ENCODE data around the gene TMEM131L. TPM values are rescaled to one million over a fixed set of nuclear protein-coding genes. Genes with fewer than 3 reads are reported as not detected.
"Not testable (repeated sequence)": the region's sequence is repeated elsewhere in the genome, so short reads cannot be mapped to it uniquely, and the experiment has no call there.

TMEM131L gene
- total and polyA plus RNA-seq, 9 donors: 3.6 to 18.4 (median 10.7) TPM

- intact Hi-C loops (cut with DNase I): no loop called here
- Histone ChIP-seq H3K27ac (no peak overlapping the region), H3K9me3 (no peaks in the 10 kb centered on the region), H3K4me1 (ENCODE audit: insufficient read depth) (no peaks in the 10 kb centered on the region), H3K4me3 (no peak overlapping the region), H3K36me3 (no peaks in the 10 kb centered on the region), H3K27me3 (no peaks in the 10 kb centered on the region)
- 71 to 80% (median 77%) methylated on average over 3 of the region's 3 CpGs for WGBS, 3 donors
- DNase-seq: no peak
- no peak for TF ChIP-seq POLR2A (IDR thresholded peaks at IDR 0.05)
- no peak for TF ChIP-seq EP300 (IDR thresholded peaks at IDR 0.05)
- TF ChIP-seq CTCF (IDR thresholded peaks at IDR 0.05): no peak
Measured at GRCh38 chr4:153603835-153604234, 137.7 kb downstream of the TMEM131L start.

- H3K27me3 ChIP-seq; H3K4me1 ChIP-seq (ENCODE audit: insufficient read depth); H3K9me3 ChIP-seq; intact Hi-C loops (cut with DNase I); H3K36me3 ChIP-seq; H3K4me3 ChIP-seq; DNase-seq; H3K27ac ChIP-seq: not testable (repeated sequence)
- WGBS, 3 donors: 70 to 88% (median 84%) methylated on average over 2 of the region's 2 CpGs
Measured at GRCh38 chr4:153609070-153609469, 142.9 kb downstream of the TMEM131L start.

DNA sequence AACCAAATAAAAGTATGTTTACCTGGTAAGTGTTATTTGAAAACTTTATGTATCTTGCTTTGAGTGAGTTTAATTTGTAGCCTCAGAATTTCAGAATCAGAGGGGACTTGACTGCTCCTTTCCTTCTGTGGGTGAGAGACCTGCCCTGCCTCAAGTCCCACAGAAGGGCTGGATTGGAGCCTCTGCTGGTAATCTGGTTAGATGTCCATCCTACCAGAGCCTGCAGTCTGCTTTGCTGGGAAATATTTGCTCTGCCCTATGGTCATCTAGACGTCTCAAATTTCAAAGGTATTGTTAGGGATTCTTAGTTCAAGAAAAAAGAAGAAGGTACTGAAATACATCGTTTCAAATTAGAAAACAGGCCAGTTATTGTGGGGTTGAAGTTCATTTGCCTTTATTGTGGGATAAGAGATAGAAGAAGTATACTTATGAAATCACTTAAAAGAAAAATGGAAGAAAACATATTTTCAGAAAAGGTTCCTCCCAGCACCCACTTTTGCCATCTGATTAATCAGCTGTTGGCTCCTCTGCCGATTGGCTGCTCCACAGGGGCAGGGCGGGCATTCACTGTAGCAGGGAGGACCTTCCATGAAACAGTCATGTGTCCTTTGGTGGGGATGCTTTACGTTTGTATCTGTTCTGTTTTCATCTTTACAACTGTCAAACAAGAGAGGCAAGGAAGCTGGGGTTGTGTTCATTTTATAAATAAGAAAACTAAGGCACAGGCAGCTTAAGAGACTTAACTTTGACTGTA lies 144.6 kb downstream of the TMEM131L start:
- no peaks in the 10 kb centered on the region for H3K36me3 ChIP-seq
- H3K9me3 ChIP-seq: no peaks in the 10 kb centered on the region
- no peaks in the 10 kb centered on the region for H3K27me3 ChIP-seq
- intact Hi-C loops (cut with DNase I): no loop called here
- no peaks in the 10 kb centered on the region for H3K4me1 ChIP-seq (ENCODE audit: insufficient read depth)
- no peak for TF ChIP-seq CTCF (IDR thresholded peaks at IDR 0.05)
- TF ChIP-seq EP300 (IDR thresholded peaks at IDR 0.05): no peak
- no peak for TF ChIP-seq POLR2A (IDR thresholded peaks at IDR 0.05)
- H3K4me3 ChIP-seq: no peak overlapping the region
- DNase-seq: no peak
- WGBS, 3 donors: 66 to 74% (median 74%) methylated on average over 5 of the region's 5 CpGs
- no peak overlapping the region for H3K27ac ChIP-seq

DNA sequence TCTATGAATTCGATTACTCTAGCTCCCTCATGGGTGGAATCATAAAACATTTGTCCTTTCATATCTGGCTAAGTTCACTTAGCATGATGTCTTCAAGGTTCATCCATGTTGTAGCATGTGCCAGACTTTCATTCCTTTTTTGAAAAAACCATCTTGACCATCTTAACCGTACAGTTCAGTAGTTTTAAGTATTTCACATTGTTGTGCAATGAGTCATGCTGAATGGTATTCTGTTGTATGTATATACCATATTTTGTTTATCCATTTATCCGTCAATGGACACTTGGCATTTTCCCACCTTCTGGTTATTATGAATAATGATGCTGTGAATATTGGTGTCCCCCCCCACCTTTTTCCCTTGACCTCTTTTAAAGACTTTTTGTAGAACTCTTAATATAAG lies 145.5 kb downstream of the TMEM131L start:
- no peak for TF ChIP-seq POLR2A (IDR thresholded peaks at IDR 0.05)
- no peak for TF ChIP-seq EP300 (IDR thresholded peaks at IDR 0.05)
- TF ChIP-seq CTCF (IDR thresholded peaks at IDR 0.05): no peak

DNA sequence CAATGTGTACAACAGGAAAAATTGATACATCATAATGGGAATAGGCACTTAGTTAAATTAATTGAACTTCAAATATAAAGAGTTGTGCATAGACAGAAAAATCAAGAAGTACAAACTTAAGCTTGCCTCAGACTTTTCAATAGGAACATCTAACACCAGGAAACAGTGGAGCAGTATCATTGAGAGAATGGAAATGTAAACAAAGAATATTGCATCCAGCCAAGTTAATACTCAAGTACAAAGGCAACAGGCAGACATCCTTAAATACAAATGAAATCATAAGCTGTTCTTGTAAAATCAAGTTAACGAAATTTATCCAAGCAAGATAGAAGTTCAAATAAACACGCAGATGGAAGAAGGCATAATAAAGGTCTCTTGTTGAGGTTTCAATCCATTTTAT lies 146.7 kb downstream of the TMEM131L start:
- 97 to 99% (median 97%) methylated on average over 2 of the region's 2 CpGs for WGBS, 3 donors
- no peaks in the 10 kb centered on the region for H3K4me1 ChIP-seq (ENCODE audit: insufficient read depth)
- H3K27ac ChIP-seq: no peak overlapping the region
- intact Hi-C loops (cut with DNase I): no loop called here
- H3K9me3 ChIP-seq: no peaks in the 10 kb centered on the region
- no peak overlapping the region for H3K4me3 ChIP-seq
- H3K27me3 ChIP-seq: no peaks in the 10 kb centered on the region
- no peak for DNase-seq
- TF ChIP-seq EP300 (IDR thresholded peaks at IDR 0.05) (no peak), POLR2A (IDR thresholded peaks at IDR 0.05) (no peak), CTCF (IDR thresholded peaks at IDR 0.05) (no peak)
- no peaks in the 10 kb centered on the region for H3K36me3 ChIP-seq

More for the DNA sequence above, 145.5 kb downstream of the TMEM131L start:
- no peaks in the 10 kb centered on the region for H3K9me3 ChIP-seq
- H3K27ac ChIP-seq: no peak overlapping the region
- no peaks in the 10 kb centered on the region for H3K27me3 ChIP-seq
- WGBS, 3 donors: 86 to 91% (median 90%) methylated on average over 3 of the region's 3 CpGs
- no peaks in the 10 kb centered on the region for H3K4me1 ChIP-seq (ENCODE audit: insufficient read depth)
- no peak overlapping the region for H3K4me3 ChIP-seq
- H3K36me3 ChIP-seq: no peaks in the 10 kb centered on the region
- DNase-seq: no peak
- intact Hi-C loops (cut with DNase I): no loop called here
